Activated CD8-positive, alpha-beta memory T cell treated with anti-CD3 and anti-CD28 coated beads, Interleukin-2, amount 50 U/mL, for 1 hour (primary cell): Measurements from ENCODE around the gene LYG1.

ENCODE experiments used
- DNase-seq: peaks from one replicate; pipeline ENCODE4 v3.0.0-alpha.2; 2020; ENCODE audit errors: extremely low read depth

Gene LYG1

DNA sequence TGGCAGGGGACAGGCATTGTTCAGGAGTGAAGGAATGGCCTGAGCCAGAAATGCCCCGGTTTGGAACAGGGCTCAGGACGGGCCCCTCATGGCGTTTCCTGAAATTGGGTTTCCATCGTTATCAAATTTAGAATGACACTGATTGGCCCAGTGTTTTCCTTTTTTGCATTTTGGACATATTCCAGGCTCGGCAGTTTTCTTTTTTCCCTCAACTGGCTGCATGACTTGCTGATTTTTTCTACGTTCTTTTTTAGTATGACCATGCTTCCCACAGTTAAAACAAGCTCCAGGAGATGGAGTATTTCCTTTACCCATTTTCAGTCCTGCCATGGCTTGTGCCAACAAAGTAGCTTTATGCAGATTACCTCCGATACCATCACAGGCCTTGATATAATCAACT lies 25.1 kb downstream of the LYG1 start:
- DNase-seq: no peak

DNA sequence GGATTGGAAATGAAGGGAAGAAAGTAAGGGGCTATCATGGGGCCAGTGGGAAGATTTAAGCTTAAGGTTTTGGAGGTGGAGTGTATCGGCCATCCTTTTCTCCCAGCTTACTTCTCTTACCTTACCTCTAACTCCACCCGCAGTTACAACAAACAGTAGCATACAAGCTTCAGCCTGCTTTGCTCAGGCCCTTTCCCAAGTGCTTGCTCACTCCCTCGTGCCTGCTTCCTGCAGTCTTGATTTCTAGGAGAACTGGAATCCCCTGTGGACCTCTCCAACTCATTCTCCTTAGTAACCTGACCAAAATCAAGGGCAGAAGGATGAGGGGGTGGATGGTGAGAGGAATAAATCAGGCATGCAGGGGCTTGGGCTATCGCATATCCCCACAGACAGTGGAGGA lies 39.8 kb downstream of the LYG1 start:
- no peak for DNase-seq

DNA sequence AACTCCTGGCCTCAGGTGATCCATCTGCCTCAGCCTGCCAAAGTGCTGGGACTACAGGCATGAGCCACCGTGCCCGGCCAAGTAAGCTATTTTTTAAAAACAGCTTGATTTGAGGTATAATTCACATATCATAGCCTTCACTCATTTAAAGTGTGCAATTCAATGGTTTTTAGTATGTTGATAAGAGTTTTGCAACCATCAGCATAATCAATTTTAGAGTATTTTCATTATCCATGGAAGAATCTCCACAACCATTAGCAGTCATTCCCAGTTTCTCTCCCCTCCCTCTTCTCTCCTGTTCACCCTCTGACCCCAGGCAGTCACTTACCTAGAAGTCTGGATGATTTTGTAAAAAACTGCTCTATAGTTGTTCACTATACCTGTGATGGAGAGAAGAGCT lies 40.8 kb downstream of the LYG1 start:
- no peak for DNase-seq

GRCh38 chr2:99259465-99259864 lies 41.5 kb downstream of the LYG1 start:
- no peak for DNase-seq

GRCh38 chr2:99256677-99257076 lies 44.3 kb downstream of the LYG1 start:
- DNase-seq: no peak

DNA sequence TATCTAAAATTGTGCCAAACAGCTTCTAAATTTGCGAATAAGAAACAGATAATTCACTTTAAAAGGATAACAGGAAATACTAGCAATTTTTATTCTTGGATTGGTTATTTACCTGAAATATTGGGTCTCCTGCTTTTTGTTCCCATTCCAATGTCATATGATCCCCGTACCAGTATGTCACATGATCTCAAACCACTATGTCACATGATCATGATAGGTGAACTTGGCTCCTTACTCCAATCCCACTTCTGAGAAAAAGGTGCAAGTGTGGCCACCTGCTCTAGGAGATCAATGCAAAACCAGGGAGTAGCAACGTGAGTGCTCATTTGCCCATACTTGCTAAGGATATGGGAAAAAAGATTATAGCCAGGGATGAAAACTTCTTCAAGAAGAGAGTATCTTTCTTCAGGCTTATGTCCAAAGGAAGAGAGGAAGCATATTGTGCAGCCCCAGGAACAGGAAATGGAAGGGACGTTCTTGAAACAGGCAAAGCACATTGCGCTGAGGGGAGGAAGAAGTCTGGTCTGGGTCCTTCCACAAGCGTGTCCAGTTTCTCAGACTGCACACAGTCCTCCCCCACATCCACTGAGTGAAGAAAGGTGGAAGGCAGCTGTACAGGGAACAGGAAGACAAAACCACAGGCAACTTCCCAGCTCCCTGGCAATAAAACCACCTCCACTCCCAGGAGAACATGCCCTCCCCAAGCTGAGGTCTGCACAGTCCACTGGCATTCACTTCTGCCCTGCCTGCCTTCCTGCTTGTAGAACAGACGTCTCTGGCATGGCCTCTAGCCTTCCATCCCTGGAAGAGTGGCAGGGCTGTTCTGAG lies 45.3 kb downstream of the LYG1 start, which contains the start of gene LYG2:
TSS of gene LYG2 (minus strand) at position 176 of the 828 bp plus-strand sequence. CDS start 1,406 bp downstream, outside the sequence.
- no peak for DNase-seq

GRCh38 chr2:99249951-99250350 lies 51.0 kb downstream of the LYG1 start:
- no peak for DNase-seq

DNA sequence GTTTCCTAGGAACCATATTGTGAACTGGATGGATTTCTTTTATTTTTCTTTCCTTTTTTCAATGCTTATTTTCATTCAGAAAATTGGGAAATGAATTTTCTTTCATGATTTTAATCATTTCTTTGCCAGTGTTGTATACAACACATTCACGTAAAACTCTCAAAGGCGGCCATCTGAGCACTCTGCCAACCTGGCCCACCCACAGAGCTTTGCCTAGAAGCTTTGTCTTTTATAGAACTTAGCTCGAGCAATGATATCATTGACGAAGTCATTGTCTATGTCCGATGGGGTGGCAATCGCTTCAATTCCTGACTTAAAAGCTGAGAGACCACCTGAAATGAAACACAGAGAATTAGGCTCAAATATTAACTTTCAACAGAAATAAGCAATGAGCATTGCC lies 58.8 kb downstream of the LYG1 start:
- DNase-seq: no peak

DNA sequence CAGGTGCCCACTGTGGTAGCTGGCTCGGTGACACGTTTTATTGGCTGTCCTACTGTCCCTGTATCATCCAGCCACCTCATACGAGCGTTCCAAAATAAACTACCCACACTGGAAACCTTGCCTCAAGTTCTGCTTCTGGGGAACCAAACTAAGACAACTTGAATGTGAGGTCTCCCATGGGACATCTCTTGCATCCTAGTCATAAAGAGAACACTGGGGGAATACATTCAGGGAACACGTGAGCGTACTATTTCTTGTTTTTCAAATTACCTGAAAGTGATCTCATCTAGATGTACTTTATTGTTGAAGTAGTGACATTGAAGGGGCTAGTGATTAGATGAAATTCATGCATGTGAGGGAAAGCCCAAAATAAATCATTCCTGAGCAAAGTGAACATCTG lies 60.6 kb downstream of the LYG1 start:
- no peak for DNase-seq

DNA sequence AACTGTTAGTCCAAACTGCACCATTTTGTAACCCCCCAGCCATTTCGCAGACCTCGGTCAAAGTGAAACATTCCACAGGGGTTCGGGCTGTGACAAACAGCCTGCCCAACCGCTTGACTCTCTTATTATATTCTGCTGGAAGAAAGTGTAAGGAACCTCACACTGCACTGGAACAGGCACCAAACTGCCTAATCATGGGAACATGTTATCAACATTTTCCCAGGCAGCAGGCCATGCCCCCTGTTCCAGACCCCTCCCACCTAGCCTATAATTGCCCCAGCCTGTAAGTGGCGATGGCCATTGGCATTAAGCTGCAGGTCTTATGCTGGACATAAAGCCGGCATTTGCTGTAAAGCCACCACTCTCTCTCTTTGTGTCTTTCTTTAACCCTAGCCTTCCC lies 62.4 kb downstream of the LYG1 start:
- no peak for DNase-seq
